Measurements from ENCODE around the gene RPL10. TPM values are rescaled to one million over a fixed set of nuclear protein-coding genes. Genes with fewer than 3 reads are reported as not detected.

Gene RPL10
- 1,000 to 10,000 TPM; 2,142 to 2,551 TPM for total RNA-seq
- 2,954 TPM for polyA plus RNA-seq (2013, experiment 1 of 2)
- polyA plus RNA-seq (2013, experiment 2 of 2) = 2,652 TPM
- long read RNA-seq, experiment 1, transcript RPL10-204 (7 exons, 2,318 nt) = minor isoform, 6 of 764 reads
- long read RNA-seq, experiment 1, transcript RPL10-201 (6 exons, 2,278 nt) = major isoform, 596 of 764 reads
- long read RNA-seq, experiment 1, partial matches to known transcripts = 130 of 764 reads
- long read RNA-seq, experiment 1, other reads (novel, unspliced or antisense) = 29 of 764 reads
- long read RNA-seq, experiment 2, transcript RPL10-201 (6 exons, 2,278 nt) = major isoform, 21 of 66 reads
- long read RNA-seq, experiment 2, transcript RPL10-204 (7 exons, 2,318 nt) = minor isoform, 13 of 66 reads
- long read RNA-seq, experiment 2, transcript RPL10-207 (7 exons, 657 nt) = minor isoform, 6 of 66 reads
- long read RNA-seq, experiment 2, partial matches to known transcripts = 18 of 66 reads
- long read RNA-seq, experiment 2, other reads (novel, unspliced or antisense) = 3 of 66 reads
- long read RNA-seq, experiment 3, transcript RPL10-216 (5 exons, 1,369 nt) = minor isoform, 16 of 1,997 reads
- long read RNA-seq, experiment 3, transcript RPL10-201 (6 exons, 2,278 nt) = major isoform, 1,895 of 1,997 reads
- long read RNA-seq, experiment 3, transcript RPL10-207 (7 exons, 657 nt) = minor isoform, 6 of 1,997 reads
- long read RNA-seq, experiment 3, transcript RPL10-204 (7 exons, 2,318 nt) = minor isoform, 24 of 1,997 reads
- long read RNA-seq, experiment 3, partial matches to known transcripts = 27 of 1,997 reads
- long read RNA-seq, experiment 3, other reads (novel, unspliced or antisense) = 16 of 1,997 reads
- long read RNA-seq, experiment 4, transcript RPL10-201 (6 exons, 2,278 nt) = major isoform, 124 of 244 reads
- long read RNA-seq, experiment 4, transcript RPL10-204 (7 exons, 2,318 nt) = minor isoform, 42 of 244 reads
- long read RNA-seq, experiment 4, transcript RPL10-216 (5 exons, 1,369 nt) = minor isoform, 9 of 244 reads
- long read RNA-seq, experiment 4, transcript RPL10-213 (2 exons, 1,731 nt) = minor isoform, 10 of 244 reads
- long read RNA-seq, experiment 4, partial matches to known transcripts = 46 of 244 reads
- long read RNA-seq, experiment 4, other reads (novel, unspliced or antisense) = 8 of 244 reads

GRCh38 chrX:154397888-154398667, at the start of gene RPL10:
TSS of gene RPL10 (plus strand) at chrX:154398377. CDS start at chrX:154398520, 143 bp downstream.
- H3K9me3 Mint-ChIP-seq = peaks cover 54% of the 10 kb centered on the region
- no peaks in the 10 kb centered on the region for H3K27me3 Mint-ChIP-seq (ENCODE audit: insufficient read depth)
- H3K9me3 ChIP-seq (ENCODE audit: control insufficient read depth, low read length) = no peaks in the 10 kb centered on the region
- H3K4me3 Mint-ChIP-seq = peak within 1 kb of the TSS; percentile 91
- WGBS, 2 experiments (ENCODE audit: insufficient coverage in 1 of 2, insufficient read length in 1 of 2) = 0% methylated on average over 6 to 69 of the region's 69 CpGs
- H3K27ac ChIP-seq (ENCODE audit: low read depth, low read length) = peak within 1 kb of the TSS; percentile 99
- H3K27ac Mint-ChIP-seq = peak within 1 kb of the TSS; percentile 98
- H3K36me3 ChIP-seq (ENCODE audit: control insufficient read depth, insufficient read depth, low read length) = peaks cover 22% of the 10 kb centered on the region
- peak within 1 kb of the TSS; percentile 99 for H3K9ac ChIP-seq (ENCODE audit: extremely low read depth, low read length, poor library complexity, severe bottlenecking)
- DNase-seq = peak; percentile 95
- TF ChIP-seq CTCF (conservative IDR thresholded peaks at IDR 0.05) = no peak
- H3K27me3 ChIP-seq (ENCODE audit: control insufficient read depth, insufficient read depth, low read length, poor library complexity, severe bottlenecking) = no peaks in the 10 kb centered on the region
- no peaks in the 10 kb centered on the region for H3K4me1 ChIP-seq (ENCODE audit: control insufficient read depth, insufficient read depth, low read length)
- H3K36me3 Mint-ChIP-seq (ENCODE audit: low read depth) = peaks cover 24% of the 10 kb centered on the region
- H3K4me3 ChIP-seq (ENCODE audit: low read length) = peak within 1 kb of the TSS; percentile 96
- peaks cover 5% of the 10 kb centered on the region for H3K4me1 Mint-ChIP-seq

- Histone ChIP-seq H3K27me3 (ENCODE audit: control insufficient read depth, insufficient read depth, low read length, poor library complexity, severe bottlenecking) (no peaks in the 10 kb centered on the region), H3K36me3 (ENCODE audit: control insufficient read depth, insufficient read depth, low read length) (peaks cover 43% of the 10 kb centered on the region), H3K4me3 (ENCODE audit: low read length) (no peak overlapping the region), H3K4me1 (ENCODE audit: control insufficient read depth, insufficient read depth, low read length) (no peaks in the 10 kb centered on the region), H3K9ac (ENCODE audit: extremely low read depth, low read length, poor library complexity, severe bottlenecking) (no peak overlapping the region), H3K27ac (ENCODE audit: low read depth, low read length) (no peak overlapping the region), H3K9me3 (ENCODE audit: control insufficient read depth, low read length) (no peaks in the 10 kb centered on the region)
- Mint-ChIP-seq H3K27ac (no peak overlapping the region), H3K27me3 (ENCODE audit: insufficient read depth) (no peaks in the 10 kb centered on the region), H3K9me3 (peaks cover 35% of the 10 kb centered on the region), H3K4me3 (no peak overlapping the region), H3K4me1 (peaks cover 2% of the 10 kb centered on the region), H3K36me3 (ENCODE audit: low read depth) (peaks cover 26% of the 10 kb centered on the region)
- TF ChIP-seq CTCF (conservative IDR thresholded peaks at IDR 0.05) = no peak
- 97% methylated on average over 7 to 23 of the region's 24 CpGs for WGBS, 2 experiments (ENCODE audit: insufficient coverage in 1 of 2, insufficient read length in 1 of 2)
- DNase-seq = no peak
Measured at GRCh38 chrX:154348646-154349358, 49.4 kb upstream of the RPL10 start.
